ENCODE measurements around the gene IL18RAP.

The IL18RAP gene

GRCh38 chr2:102480285-102481195, 57.6 kb downstream of the IL18RAP start (continued):
- no peak for TF ChIP-seq PPARA (CRISPR knock-in tag; IDR thresholded peaks at IDR 0.05; ENCODE audit: borderline replicate concordance)
- TF ChIP-seq, protein P1, sequence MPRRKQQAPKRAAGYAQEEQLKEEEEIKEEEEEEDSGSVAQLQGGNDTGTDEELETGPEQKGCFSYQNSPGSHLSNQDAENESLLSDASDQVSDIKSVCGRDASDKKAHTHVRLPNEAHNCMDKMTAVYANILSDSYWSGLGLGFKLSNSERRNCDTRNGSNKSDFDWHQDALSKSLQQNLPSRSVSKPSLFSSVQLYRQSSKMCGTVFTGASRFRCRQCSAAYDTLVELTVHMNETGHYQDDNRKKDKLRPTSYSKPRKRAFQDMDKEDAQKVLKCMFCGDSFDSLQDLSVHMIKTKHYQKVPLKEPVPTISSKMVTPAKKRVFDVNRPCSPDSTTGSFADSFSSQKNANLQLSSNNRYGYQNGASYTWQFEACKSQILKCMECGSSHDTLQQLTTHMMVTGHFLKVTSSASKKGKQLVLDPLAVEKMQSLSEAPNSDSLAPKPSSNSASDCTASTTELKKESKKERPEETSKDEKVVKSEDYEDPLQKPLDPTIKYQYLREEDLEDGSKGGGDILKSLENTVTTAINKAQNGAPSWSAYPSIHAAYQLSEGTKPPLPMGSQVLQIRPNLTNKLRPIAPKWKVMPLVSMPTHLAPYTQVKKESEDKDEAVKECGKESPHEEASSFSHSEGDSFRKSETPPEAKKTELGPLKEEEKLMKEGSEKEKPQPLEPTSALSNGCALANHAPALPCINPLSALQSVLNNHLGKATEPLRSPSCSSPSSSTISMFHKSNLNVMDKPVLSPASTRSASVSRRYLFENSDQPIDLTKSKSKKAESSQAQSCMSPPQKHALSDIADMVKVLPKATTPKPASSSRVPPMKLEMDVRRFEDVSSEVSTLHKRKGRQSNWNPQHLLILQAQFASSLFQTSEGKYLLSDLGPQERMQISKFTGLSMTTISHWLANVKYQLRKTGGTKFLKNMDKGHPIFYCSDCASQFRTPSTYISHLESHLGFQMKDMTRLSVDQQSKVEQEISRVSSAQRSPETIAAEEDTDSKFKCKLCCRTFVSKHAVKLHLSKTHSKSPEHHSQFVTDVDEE (CRISPR knock-in tag; IDR thresholded peaks at IDR 0.05): no peak
- TF ChIP-seq, protein P2, sequence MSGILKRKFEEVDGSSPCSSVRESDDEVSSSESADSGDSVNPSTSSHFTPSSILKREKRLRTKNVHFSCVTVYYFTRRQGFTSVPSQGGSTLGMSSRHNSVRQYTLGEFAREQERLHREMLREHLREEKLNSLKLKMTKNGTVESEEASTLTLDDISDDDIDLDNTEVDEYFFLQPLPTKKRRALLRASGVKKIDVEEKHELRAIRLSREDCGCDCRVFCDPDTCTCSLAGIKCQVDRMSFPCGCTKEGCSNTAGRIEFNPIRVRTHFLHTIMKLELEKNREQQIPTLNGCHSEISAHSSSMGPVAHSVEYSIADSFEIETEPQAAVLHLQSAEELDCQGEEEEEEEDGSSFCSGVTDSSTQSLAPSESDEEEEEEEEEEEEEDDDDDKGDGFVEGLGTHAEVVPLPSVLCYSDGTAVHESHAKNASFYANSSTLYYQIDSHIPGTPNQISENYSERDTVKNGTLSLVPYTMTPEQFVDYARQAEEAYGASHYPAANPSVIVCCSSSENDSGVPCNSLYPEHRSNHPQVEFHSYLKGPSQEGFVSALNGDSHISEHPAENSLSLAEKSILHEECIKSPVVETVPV (CRISPR knock-in tag; IDR thresholded peaks at IDR 0.05): no peak
- no peak for TF ChIP-seq ZNF70 (CRISPR knock-in tag; IDR thresholded peaks at IDR 0.05)

DNA sequence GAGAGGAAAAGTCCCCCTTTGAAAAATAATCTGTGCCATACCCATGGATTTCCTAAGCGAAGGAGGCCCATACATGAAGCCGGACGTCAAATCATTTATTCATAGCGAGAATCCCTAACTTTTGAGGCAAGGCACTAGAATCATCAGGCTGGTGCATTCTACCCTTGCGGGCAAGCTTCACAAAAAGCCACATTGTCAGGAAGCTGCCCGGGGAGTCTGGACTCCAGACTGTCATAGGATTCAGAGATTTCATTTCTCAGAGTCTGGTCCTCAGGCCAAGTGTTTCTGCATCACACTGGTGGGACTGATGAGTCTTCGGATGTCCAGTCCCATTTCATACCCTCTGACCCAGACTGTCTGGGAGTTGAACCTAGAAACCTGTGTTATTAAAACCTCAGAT, 59.0 kb downstream of the IL18RAP start:
- TF ChIP-seq PPARA (CRISPR knock-in tag; IDR thresholded peaks at IDR 0.05; ENCODE audit: borderline replicate concordance) (no peak), TOX (CRISPR knock-in tag; IDR thresholded peaks at IDR 0.05; ENCODE audit: borderline replicate concordance) (no peak), ZC3H10 (CRISPR knock-in tag; IDR thresholded peaks at IDR 0.05) (no peak)
- TF ChIP-seq, protein P1 (CRISPR knock-in tag; IDR thresholded peaks at IDR 0.05): no peak
- no peak for ATAC-seq

DNA sequence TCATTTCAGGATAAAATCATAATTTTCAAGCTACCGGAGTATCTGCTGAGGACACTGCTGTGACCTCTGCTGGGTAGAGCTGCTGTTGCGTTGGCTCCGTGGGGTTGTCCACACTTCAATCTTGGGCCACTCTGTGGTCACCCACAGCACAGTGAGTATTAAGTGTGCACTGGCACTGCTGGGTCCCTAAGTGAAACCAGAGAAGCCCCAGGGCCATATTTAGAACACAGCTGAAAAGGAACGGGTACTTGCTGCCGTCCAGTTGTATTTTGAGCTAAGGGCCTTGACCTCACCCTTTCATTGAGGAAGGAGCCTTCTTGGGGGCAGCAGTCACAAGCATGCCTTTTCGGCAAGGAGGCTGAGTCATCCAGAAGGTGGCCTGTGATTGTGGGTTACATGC, 60.1 kb downstream of the IL18RAP start:
- no peak for ATAC-seq
- no peak for TF ChIP-seq SNAI2 (CRISPR knock-in tag; IDR thresholded peaks at IDR 0.05)
- TF ChIP-seq, protein P1 (CRISPR knock-in tag; IDR thresholded peaks at IDR 0.05): no peak
- TF ChIP-seq ZFP3 (CRISPR knock-in tag; IDR thresholded peaks at IDR 0.05): no peak
- TF ChIP-seq RARB (CRISPR knock-in tag; IDR thresholded peaks at IDR 0.05): no peak
- TF ChIP-seq ZNF8 (CRISPR knock-in tag; IDR thresholded peaks at IDR 0.05): no peak
- no peak for TF ChIP-seq ESRRG (CRISPR knock-in tag; IDR thresholded peaks at IDR 0.05)
- TF ChIP-seq ZNF70 (CRISPR knock-in tag; IDR thresholded peaks at IDR 0.05): no peak
- TF ChIP-seq, protein P3, sequence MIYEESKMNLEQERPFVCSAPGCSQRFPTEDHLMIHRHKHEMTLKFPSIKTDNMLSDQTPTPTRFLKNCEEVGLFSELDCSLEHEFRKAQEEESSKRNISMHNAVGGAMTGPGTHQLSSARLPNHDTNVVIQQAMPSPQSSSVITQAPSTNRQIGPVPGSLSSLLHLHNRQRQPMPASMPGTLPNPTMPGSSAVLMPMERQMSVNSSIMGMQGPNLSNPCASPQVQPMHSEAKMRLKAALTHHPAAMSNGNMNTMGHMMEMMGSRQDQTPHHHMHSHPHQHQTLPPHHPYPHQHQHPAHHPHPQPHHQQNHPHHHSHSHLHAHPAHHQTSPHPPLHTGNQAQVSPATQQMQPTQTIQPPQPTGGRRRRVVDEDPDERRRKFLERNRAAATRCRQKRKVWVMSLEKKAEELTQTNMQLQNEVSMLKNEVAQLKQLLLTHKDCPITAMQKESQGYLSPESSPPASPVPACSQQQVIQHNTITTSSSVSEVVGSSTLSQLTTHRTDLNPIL (CRISPR knock-in tag; IDR thresholded peaks at IDR 0.05; ENCODE audit: low read depth): no peak
- TF ChIP-seq, protein P2 (CRISPR knock-in tag; IDR thresholded peaks at IDR 0.05): no peak
- no peak for TF ChIP-seq ISL1 (CRISPR knock-in tag; IDR thresholded peaks at IDR 0.05)
- no peak for TF ChIP-seq ZC3H10 (CRISPR knock-in tag; IDR thresholded peaks at IDR 0.05)
- no peak for TF ChIP-seq ZNF565 (CRISPR knock-in tag; conservative IDR thresholded peaks at IDR 0.05; ENCODE audit: low read depth)
- TF ChIP-seq OSR1 (CRISPR knock-in tag; IDR thresholded peaks at IDR 0.05): no peak
- no peak for TF ChIP-seq TCF4 (CRISPR knock-in tag; IDR thresholded peaks at IDR 0.05; ENCODE audit: borderline replicate concordance)
- TF ChIP-seq ARNTL (CRISPR knock-in tag; IDR thresholded peaks at IDR 0.05; ENCODE audit: borderline replicate concordance, low read depth): no peak
- TF ChIP-seq, protein P4, sequence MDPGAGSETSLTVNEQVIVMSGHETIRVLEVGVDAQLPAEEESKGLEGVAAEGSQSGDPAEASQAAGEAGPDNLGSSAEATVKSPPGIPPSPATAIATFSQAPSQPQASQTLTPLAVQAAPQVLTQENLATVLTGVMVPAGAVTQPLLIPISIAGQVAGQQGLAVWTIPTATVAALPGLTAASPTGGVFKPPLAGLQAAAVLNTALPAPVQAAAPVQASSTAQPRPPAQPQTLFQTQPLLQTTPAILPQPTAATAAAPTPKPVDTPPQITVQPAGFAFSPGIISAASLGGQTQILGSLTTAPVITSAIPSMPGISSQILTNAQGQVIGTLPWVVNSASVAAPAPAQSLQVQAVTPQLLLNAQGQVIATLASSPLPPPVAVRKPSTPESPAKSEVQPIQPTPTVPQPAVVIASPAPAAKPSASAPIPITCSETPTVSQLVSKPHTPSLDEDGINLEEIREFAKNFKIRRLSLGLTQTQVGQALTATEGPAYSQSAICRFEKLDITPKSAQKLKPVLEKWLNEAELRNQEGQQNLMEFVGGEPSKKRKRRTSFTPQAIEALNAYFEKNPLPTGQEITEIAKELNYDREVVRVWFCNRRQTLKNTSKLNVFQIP (CRISPR knock-in tag; IDR thresholded peaks at IDR 0.05; ENCODE audit: borderline replicate concordance, low read depth): no peak
- no peak for TF ChIP-seq TOX (CRISPR knock-in tag; IDR thresholded peaks at IDR 0.05; ENCODE audit: borderline replicate concordance)
- no peak for TF ChIP-seq PPARA (CRISPR knock-in tag; IDR thresholded peaks at IDR 0.05; ENCODE audit: borderline replicate concordance)

Measured in SK-N-SH treated with all-trans-retinoic acid at 6 μM for 48 hours (cell line).